Measurements from ENCODE around the gene TPCN1.
A peak's percentile ranks its signal among the peaks of the same experiment; 100 is the strongest.

TPCN1 gene

GRCh38 chr12:113310489-113310888, 89.2 kb downstream of the TPCN1 start:
- no peak for DNase-seq (ENCODE audit: low read depth in 2 of 2)

GRCh38 chr12:113314121-113314529, 92.9 kb downstream of the TPCN1 start:
- no peak for DNase-seq (ENCODE audit: low read depth in 2 of 2)

- DNase-seq (ENCODE audit: low read depth in 2 of 2): no peak
These were observed 94.1 kb downstream of the TPCN1 start for GRCh38 chr12:113315358-113315757.

- DNase-seq (ENCODE audit: low read depth in 2 of 2): no peak
These were observed 94.9 kb downstream of the TPCN1 start for GRCh38 chr12:113316155-113316554.

- no peak for DNase-seq (ENCODE audit: low read depth in 2 of 2)
These were observed 95.9 kb downstream of the TPCN1 start for GRCh38 chr12:113317122-113317521.

GRCh38 chr12:113318046-113318656, 96.9 kb downstream of the TPCN1 start:
- DNase-seq (ENCODE audit: low read depth in 2 of 2): no peak

GRCh38 chr12:113318900-113319628, 97.8 kb downstream of the TPCN1 start:
- DNase-seq (ENCODE audit: low read depth in 2 of 2): no peak

GRCh38 chr12:113320401-113320800, 99.1 kb downstream of the TPCN1 start:
- no peak for DNase-seq (ENCODE audit: low read depth in 2 of 2)

- no peak for DNase-seq (ENCODE audit: low read depth in 2 of 2)
These were observed 101.1 kb downstream of the TPCN1 start for GRCh38 chr12:113322343-113322742.

GRCh38 chr12:113325916-113326315, 104.7 kb downstream of the TPCN1 start:
- no peak for DNase-seq (ENCODE audit: low read depth in 2 of 2)

GRCh38 chr12:113326775-113327395, 105.6 kb downstream of the TPCN1 start:
- DNase-seq (ENCODE audit: low read depth in 2 of 2): no peak

GRCh38 chr12:113328368-113328889, 107.2 kb downstream of the TPCN1 start:
- no peak for DNase-seq (ENCODE audit: low read depth in 2 of 2)

- no peak for DNase-seq (ENCODE audit: low read depth in 2 of 2)
These were observed 107.9 kb downstream of the TPCN1 start for GRCh38 chr12:113329022-113329790.

- no peak for DNase-seq (ENCODE audit: low read depth in 2 of 2)
These were observed 108.6 kb downstream of the TPCN1 start for GRCh38 chr12:113329791-113330417.

- no peak for DNase-seq (ENCODE audit: low read depth in 2 of 2)
These were observed 109.2 kb downstream of the TPCN1 start for GRCh38 chr12:113330505-113330904.

GRCh38 chr12:113332688-113333417, 111.6 kb downstream of the TPCN1 start:
- no peak for DNase-seq (ENCODE audit: low read depth in 2 of 2)

- no peak for DNase-seq (ENCODE audit: low read depth in 2 of 2)
These were observed 112.1 kb downstream of the TPCN1 start for GRCh38 chr12:113333418-113333750.

GRCh38 chr12:113333877-113334785, 112.9 kb downstream of the TPCN1 start:
- DNase-seq (ENCODE audit: low read depth in 2 of 2): no peak

GRCh38 chr12:113334786-113335539, 113.7 kb downstream of the TPCN1 start, which contains the start of gene SLC8B1:
SLC8B1 (minus strand) TSS chr12:113335109; CDS start chr12:113332878, 2,231 bp downstream.
- peak; percentile 81 for DNase-seq (ENCODE audit: low read depth in 2 of 2)

All from stimulated activated CD4-positive, alpha-beta T cell treated with anti-CD3 and anti-CD28 coated beads, Interleukin-12 subunit alpha, Interleukin-12 subunit beta, amount 100 ng/mL, for 24 hours (primary cell).